Fibroblast of the aortic adventitia (primary cell): Measurements from ENCODE around the gene MAP3K5. TPM values are rescaled to one million over a fixed set of nuclear protein-coding genes. Genes with fewer than 3 reads are reported as not detected.

Experiments
- DNase-seq: peaks from one replicate; pipeline ENCODE4 v3.0.0-alpha.2; 2010; ENCODE audit warnings: low read depth
- H3K4me3 ChIP-seq: 2 replicates; pipeline ENCODE4 v1.5.1; 2011; ENCODE audit warnings: low read depth, mild to moderate bottlenecking, control low read depth, low read length, moderate library complexity
- total RNA-seq: library from RNA; depleted of rRNA; stranded (reverse); fragments of >200 nt; gene quantifications from 2 replicates; pipeline ENCODE4 v1.2.3, GENCODE V29; 2012; ENCODE audit warnings: low replicate concordance
- TF ChIP-seq, protein P1 (sequence below): IDR thresholded peaks from 2 replicates; pipeline ENCODE4 v1.5.1; 2011; ENCODE audit warnings: mild to moderate bottlenecking, low read length, control low read depth, inconsistent platforms; ENCODE audit not compliant: insufficient read depth

Gene MAP3K5
- total RNA-seq, result 1.9 and 15.5 TPM in 2 replicates

DNA sequence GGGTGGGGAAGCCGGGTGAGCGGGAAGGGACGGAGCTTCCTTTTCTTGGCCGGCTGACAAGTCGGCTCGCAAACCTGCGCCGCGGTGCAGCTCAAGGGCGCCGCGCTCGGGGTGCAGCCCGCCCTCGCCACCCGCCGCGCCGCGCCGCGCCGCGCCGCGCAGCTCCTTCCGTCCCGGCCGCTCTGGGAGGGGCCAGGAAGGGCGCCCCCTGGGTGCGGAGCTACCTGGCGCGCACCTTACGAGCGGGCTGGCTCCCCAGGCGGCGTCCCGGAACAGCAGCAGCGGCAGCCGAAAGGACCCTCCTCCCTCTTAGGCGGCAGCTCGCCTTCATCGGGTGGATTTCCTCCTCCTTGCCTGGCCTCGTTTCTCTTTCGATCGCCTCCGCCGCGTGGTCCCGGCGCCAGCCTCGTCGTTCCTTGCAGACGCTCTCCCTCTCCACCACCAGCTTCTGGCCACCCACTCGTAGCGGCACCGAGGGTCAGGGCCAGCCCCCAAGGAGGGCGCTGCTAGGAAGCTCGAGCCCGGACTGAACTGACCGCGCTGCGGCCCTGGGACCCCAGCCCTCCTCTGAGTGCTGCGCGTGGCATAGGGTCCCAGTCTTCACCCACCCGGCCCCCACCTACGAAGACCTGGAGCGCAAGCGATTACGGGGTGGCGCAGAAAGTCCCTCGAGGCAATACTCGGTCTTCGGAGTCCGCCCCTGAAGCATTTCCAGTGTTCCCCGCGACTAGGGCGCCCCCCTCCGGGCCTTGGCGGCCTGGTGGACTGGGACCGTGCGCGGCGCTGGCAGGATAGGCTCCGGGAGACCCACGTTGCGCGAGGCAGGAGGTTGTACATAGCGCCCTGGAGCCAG lies at the start of gene MAP3K5:
Gene MAP3K5 (minus strand): TSS at position 68 of the 853 bp plus-strand sequence. CDS start 320 bp downstream, outside the sequence.
- H3K4me3 ChIP-seq, result peak within 1 kb of the TSS; percentile 92
- DNase-seq, result peak; percentile 87
- TF ChIP-seq, protein P1, sequence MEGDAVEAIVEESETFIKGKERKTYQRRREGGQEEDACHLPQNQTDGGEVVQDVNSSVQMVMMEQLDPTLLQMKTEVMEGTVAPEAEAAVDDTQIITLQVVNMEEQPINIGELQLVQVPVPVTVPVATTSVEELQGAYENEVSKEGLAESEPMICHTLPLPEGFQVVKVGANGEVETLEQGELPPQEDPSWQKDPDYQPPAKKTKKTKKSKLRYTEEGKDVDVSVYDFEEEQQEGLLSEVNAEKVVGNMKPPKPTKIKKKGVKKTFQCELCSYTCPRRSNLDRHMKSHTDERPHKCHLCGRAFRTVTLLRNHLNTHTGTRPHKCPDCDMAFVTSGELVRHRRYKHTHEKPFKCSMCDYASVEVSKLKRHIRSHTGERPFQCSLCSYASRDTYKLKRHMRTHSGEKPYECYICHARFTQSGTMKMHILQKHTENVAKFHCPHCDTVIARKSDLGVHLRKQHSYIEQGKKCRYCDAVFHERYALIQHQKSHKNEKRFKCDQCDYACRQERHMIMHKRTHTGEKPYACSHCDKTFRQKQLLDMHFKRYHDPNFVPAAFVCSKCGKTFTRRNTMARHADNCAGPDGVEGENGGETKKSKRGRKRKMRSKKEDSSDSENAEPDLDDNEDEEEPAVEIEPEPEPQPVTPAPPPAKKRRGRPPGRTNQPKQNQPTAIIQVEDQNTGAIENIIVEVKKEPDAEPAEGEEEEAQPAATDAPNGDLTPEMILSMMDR, result peak; percentile 88

DNA sequence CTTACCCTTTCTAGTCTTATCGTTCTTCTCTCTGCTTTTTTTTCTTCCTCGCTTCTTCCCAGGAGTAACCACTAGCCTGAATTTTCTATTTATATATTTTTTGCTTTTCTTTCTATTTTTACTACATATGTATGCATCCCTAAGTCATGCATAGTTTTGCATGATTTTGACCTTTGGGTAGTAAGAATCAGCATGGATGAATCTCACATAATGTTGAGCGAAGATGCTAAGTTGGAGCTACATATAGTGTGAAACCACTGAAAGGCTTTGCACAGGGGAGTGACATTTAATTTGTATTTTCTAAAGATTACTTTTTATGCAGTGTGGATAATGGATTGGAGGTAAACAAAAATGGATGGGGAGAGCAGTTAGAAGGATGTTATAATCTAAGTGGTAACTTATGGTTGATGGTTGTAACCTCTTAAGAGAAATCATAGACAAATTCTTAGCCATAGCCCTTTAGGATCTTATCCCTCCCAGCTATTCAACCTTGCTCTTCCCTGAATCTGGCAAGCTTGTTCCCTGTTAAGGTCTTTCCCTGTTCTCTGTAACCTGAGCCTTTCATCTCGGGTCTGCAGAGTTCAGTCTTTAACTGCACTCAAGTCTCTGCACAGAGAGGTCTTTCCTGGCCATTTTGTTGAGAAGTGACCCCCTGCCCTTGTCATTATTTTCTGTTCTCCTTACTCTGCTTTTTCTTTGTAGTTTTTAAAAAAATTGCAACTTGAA lies 48.2 kb upstream of the MAP3K5 start:
- TF ChIP-seq, protein P1, result no peak
- no peak for DNase-seq
- no peak overlapping the region for H3K4me3 ChIP-seq

DNA sequence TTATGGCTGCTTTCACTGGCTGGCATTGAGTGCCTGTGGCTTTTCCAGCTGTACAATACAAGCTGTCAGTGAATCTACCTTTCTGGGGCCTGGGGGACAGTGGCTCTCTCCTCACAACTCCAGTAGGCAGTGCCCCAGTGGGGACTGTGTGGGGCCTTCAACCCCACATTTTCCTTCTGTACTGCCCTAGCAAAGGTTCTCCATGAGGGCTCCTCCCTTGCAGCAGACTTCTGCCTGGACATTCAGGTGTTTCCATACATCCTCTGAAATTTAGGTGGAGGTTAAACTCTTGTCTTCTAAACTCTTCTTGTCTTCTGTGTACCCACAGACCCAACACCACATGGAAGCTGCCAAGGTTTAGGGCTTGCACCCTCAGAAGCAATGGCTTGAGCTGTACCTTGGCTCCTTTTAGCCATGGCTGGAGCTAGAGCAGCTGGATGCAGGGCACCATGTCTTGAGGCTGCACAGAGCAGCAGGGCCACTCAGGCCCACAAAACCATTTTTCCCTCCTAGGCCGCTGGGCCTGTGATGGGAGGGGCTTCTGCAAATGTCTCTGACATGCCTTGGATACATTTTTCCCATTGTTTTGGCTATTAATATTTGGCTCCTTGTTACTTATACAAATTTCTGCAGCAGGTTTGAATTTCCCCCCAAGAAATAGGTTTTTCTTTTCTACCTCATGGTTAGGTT lies 39.7 kb upstream of the MAP3K5 start:
- TF ChIP-seq, protein P1, result no peak
- no peak overlapping the region for H3K4me3 ChIP-seq
- DNase-seq, result no peak

GRCh38 chr6:136826216-136826615 lies 33.9 kb upstream of the MAP3K5 start:
- TF ChIP-seq, protein P1, result no peak
- no peak overlapping the region for H3K4me3 ChIP-seq
- no peak for DNase-seq

DNA sequence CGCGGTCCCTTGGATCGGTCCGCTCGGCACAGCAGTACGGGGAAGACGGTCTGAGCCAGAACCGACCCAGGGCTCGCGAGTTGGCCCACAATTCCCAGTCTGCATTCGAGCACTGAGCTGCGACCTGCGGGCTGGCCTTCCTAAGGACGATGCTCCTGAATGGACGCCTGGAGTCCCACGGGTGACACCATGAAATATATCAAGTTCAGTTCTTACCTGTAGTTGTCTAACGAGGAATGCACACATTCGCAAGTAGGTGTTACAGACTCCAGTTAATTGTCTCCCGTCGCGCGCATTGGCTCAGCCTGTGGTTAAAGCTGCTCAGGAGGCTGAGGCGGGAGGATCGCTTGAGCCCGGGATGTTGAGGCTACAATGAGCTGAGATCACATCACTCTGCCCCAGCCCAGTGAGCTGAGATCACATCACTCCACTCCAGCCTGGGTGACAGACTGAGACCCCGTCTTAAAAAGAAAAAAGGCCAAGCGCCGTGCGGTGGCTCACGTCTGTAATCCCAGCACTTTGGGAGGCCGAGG lies 30.9 kb upstream of the MAP3K5 start:
- no peak for DNase-seq
- H3K4me3 ChIP-seq, result peak overlapping the region; percentile 83
- TF ChIP-seq, protein P1, result no peak

GRCh38 chr6:136822376-136823127 lies 30.3 kb upstream of the MAP3K5 start, which contains the start of gene PEX7:
PEX7 (plus strand) TSS chr6:136822592; CDS start chr6:136822666, 74 bp downstream.
- DNase-seq, result peak; percentile 91
- TF ChIP-seq, protein P1, result peak; percentile 78
- peak within 1 kb of the TSS; percentile 83 for H3K4me3 ChIP-seq
